GM21515 (cell line): ENCODE results near the gene SLC6A13.

Source experiments
- ATAC-seq: cut with Tn5 transposase; IDR thresholded peaks from one replicate; pipeline ENCODE4 v1.9.1; 2021; ENCODE audit not compliant: unreplicated experiment

The SLC6A13 gene

GRCh38 chr12:234891-235415, 27.7 kb downstream of the SLC6A13 start:
- ATAC-seq, result no peak

GRCh38 chr12:234019-234418, 28.6 kb downstream of the SLC6A13 start:
- ATAC-seq, result no peak

- ATAC-seq, result no peak
Observed at GRCh38 chr12:233615-233968, 29.0 kb downstream of the SLC6A13 start.

GRCh38 chr12:232731-233614, 29.7 kb downstream of the SLC6A13 start:
- ATAC-seq, result no peak

- ATAC-seq, result no peak
Observed at GRCh38 chr12:230925-231671, 31.5 kb downstream of the SLC6A13 start.

GRCh38 chr12:229441-230191, 33.0 kb downstream of the SLC6A13 start:
- no peak for ATAC-seq

- no peak for ATAC-seq
Observed at GRCh38 chr12:228846-229200, 33.8 kb downstream of the SLC6A13 start.

- no peak for ATAC-seq
Observed at GRCh38 chr12:227923-228845, 34.5 kb downstream of the SLC6A13 start.

GRCh38 chr12:227286-227915, 35.2 kb downstream of the SLC6A13 start:
- no peak for ATAC-seq

- ATAC-seq, result no peak
Observed at GRCh38 chr12:226401-226800, 36.2 kb downstream of the SLC6A13 start.

GRCh38 chr12:225012-225411, 37.6 kb downstream of the SLC6A13 start:
- no peak for ATAC-seq

GRCh38 chr12:224330-224729, 38.3 kb downstream of the SLC6A13 start:
- no peak for ATAC-seq

GRCh38 chr12:223841-224240, 38.8 kb downstream of the SLC6A13 start:
- no peak for ATAC-seq

- ATAC-seq, result no peak
Observed at GRCh38 chr12:221736-222135, 40.9 kb downstream of the SLC6A13 start.

- ATAC-seq, result no peak
Observed at GRCh38 chr12:220946-221550, 41.6 kb downstream of the SLC6A13 start.

- ATAC-seq, result no peak
Observed at GRCh38 chr12:220491-220890, 42.1 kb downstream of the SLC6A13 start.

- no peak for ATAC-seq
Observed at GRCh38 chr12:219891-220352, 42.7 kb downstream of the SLC6A13 start.

- no peak for ATAC-seq
Observed at GRCh38 chr12:218728-219590, 43.7 kb downstream of the SLC6A13 start.
